SK-N-DZ (cell line): Measurements from ENCODE around the gene RFTN1.

Experiments
- DNase-seq: peaks from one replicate; pipeline ENCODE4 v3.0.0-alpha.2; 2015; ENCODE audit warnings: low spot score

RFTN1 gene

GRCh38 chr3:16307832-16308531 lies 205.5 kb downstream of the RFTN1 start:
- no peak for DNase-seq

DNA sequence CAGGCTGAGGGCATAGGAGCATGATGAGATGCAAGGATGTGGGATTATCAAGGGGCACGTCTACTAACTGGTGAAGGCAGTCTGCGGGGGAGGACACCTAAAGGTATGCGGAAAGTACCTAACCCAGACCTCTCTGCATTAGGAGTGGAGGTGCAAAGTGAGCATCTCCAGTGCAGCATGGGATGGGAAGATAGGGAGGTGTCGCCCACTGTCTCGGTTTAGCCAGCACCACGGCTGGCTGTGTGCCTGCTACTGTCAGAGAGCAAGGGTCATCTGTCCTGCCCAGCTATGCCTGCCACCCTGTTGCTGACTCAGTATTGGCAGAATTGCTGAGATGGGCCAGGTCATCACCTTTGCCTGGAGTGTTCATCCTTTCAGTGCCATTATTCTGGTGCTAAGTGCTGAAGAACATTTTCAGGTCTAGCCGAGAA lies 208.4 kb downstream of the RFTN1 start:
- no peak for DNase-seq

DNA sequence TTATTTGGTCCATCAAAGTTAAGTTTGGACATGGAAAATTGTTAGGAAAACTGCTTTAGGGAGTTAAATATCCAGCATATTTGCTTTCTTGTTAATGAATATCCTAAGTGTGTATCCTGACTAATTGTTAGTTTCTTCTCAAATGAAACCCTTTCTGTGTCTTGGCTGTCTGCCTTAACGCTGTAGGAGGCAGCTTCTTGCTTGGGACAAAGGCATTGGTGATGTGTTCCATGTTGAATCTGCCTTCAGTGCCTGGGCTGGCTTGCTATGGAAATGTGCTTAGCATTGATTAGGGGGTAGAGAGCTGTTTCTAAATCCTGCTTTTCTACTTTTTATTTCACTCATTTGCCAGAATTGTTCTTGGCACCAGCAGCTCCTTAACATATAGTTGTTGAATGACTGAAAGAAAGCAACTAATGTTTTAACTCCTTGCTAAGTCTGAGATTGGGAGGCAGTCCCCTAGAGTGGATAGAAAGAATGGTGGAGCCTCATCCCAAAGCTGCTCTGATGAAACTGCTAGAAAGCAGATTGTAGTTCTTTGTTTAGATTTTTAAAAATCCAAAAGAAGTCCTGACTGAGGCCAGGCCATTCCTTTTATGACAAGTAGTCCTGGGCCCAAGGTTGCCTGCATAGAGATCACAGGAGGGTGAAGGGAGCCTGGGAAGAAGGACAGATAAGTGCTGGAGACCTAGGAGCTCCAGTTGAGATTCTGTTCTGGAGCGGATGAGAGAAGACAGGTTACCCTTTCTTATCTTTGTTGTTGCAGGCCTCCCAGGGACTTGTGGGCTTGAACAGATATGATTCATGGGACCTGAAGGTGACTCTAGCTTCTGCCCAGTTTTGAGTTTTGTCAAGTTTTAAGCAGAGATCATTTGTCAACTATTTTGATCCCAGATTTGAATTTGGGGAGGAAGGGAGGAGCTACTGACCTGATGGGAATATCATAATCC lies 209.2 kb downstream of the RFTN1 start:
- no peak for DNase-seq

GRCh38 chr3:16303037-16303575 lies 210.4 kb downstream of the RFTN1 start:
- DNase-seq = no peak

DNA sequence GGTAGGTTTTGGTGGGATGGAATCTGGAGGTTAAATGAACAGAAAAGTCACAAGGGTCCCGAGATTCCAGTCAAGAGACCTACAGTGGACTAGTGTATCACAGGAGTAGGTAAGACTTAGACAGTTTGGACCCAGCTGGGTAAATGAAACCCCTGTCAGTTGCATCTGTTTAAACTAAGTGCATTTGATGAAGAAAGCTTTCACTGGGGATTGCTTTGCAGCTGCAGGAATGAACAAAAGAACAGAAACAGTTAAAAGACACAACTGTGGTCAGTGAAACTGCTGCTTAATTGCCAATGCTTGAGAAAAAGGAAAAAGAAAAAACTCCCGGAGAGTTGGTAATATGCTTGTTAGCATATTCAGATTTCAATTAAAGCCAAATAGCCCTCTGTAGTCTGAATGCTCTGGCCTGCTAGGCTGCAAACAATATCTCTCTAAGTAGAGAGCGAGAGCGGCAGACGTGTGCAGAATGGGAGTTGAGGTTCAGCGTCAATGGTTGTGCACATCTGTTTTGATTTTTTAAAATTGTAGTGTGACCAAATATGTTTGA lies 211.3 kb downstream of the RFTN1 start:
- no peak for DNase-seq

GRCh38 chr3:16301507-16301906 lies 212.0 kb downstream of the RFTN1 start:
- no peak for DNase-seq

DNA sequence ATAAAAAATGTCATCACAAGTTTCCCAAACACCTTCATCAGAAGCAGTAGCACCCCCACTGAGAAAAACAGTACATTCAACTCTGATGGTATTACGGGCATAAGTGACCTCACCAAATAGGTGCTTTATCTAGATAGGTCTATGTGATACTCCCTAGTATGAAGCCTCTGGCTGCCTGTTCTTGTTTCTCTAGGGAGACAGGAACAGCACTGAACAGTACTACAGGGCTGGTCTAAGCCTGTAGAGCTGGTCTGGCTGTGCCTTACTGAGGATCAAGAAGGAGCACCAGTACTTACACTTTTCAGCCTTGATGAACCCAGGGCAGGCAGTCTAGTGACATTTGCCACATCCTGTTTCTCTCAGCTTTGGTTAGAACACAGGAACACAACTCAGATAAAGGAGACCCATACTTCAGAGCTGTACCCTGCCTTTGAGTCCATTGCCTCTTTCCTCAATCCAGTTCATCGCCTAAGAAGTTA lies 212.6 kb downstream of the RFTN1 start:
- no peak for DNase-seq

GRCh38 chr3:16300307-16300706 lies 213.2 kb downstream of the RFTN1 start:
- DNase-seq = no peak

GRCh38 chr3:16299746-16300145 lies 213.8 kb downstream of the RFTN1 start:
- DNase-seq = no peak

- no peak for DNase-seq
These were observed 214.6 kb downstream of the RFTN1 start for GRCh38 chr3:16298891-16299290.

DNA sequence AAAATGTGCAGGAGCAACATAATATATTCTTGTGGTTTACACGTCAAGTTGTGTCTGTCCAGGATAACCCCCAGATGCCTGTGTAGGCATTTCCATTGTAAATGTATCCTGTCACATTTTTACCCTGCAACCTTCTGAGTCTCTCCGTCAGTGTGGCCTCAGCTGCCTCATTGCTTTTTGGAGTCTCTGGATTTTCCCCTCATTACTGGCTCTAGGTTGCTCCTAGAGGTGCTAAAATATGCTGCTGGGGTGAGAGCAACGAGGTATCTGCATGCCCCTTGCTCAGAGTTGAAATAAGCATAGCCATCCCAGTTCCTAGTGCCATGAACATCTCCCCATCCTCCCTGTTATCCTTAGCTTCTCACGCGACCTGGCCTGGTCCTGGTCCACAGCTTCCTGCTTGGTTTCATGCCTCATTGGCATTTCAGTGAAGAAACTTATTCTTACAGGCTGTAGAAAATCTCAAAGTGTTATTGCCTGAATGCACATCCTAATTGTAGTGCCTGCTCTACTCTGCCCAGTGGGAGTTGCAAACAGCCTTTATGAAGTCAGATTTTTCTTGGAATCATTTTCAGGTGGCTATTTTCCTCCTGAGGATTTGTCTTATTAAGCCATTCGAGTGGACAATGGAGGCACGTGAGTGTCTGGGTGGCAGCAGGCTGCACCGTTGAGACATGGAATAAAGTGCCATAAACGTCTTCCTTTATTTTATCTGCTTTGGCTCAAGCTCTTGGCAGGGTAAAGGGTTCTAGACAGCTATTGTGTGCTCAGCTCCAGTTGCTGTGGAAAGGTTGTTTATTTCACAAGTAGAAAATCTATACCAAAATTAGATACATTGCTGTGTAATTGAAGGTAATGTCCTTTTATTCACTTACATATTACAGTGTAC lies 215.3 kb downstream of the RFTN1 start:
- DNase-seq = no peak

GRCh38 chr3:16295298-16295890 lies 218.1 kb downstream of the RFTN1 start:
- DNase-seq = no peak

DNA sequence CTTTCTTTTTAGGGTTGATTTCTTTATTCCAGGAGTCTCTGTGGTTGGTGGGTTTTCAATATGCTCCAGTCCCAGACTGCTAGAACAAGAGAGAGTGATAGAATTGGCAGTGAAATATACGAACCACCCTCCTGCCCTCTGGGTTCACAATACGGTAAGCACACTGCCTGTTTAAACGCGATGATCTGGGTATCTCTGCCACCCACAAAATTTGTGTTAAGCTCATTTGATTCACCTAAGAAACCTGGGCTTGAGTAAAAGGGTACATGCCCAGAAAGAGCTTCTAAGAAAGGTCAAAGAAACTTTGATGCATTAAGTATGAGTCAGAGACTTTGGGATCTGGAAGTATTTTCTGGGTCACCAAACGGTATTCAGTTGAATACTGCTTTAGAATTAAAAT lies 218.7 kb downstream of the RFTN1 start:
- no peak for DNase-seq

DNA sequence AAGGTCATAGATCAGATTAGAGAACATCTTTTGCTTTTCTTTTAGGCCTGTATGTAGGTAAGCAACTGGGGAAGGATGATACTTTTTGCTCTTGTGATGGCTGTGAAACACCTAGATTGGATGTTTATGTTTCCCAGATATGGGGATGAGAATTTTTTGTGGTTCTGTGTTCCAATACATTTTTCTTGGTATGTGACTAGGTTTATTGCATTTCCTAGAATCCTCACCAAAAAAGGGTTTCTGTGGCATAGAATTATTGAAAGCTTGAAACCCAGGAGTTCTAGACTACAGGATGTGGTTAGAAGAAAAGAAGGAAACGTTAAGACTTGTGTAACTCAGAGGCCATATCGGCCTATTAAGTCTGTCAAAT lies 222.7 kb downstream of the RFTN1 start:
- no peak for DNase-seq

DNA sequence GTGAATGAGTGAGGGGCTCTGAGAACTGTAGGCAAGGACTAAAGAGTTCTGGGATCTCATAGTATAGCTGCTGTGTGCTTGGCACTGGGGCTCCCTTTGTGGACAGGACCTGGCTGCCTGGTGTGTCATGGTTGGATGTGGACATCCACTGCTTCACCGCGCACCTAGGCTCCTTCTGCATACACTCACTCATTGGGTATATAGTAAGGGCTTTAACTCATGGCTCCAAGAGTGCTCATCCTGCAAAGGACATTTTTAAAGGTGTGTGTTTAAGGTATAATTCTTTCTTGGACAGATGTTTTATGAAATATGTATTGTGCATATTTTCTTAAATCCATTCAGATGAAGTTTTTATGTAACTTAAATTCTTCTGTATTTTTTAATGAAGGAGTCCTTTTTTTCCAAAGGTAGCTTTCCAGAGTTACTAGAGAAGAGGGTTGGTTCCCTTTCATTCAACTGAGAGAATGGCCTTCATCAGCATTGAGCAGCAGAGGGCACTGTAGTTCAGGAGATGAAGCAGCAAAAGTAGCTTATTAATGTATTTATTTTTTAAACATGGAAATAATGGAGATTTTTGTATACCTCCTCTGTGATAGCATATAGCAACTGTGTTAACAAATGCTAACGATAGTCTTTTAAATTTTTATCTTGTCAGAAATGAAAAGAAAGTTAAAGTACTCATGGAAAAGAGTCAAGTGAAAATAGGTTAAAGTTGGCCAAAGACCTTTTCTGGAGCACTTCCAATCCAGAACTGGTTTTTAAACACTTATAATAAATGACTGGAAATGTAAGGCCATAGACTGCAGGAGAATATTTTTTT lies 223.3 kb downstream of the RFTN1 start:
- DNase-seq = peak; percentile 34

GRCh38 chr3:16289144-16289889 lies 224.2 kb downstream of the RFTN1 start:
- DNase-seq = no peak

DNA sequence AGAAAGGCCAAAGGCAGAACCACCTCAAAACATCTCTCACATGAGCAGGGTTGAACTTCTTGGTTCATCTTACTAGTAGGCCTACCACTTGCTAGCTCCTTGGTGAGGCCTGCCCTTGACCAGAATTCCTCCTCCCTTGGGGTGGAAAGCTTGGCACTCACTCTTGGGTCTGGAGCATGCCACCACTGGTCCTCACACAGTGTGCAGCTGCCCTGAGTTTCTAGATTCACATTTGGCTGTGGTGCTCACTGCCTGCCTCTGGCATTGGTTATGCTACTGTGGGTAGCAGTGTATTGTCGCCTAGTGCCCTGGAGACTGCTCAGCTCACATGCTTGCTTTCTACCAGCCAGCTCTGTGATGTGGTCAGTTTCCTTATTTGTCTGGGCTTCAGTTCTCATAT lies 224.8 kb downstream of the RFTN1 start:
- no peak for DNase-seq

DNA sequence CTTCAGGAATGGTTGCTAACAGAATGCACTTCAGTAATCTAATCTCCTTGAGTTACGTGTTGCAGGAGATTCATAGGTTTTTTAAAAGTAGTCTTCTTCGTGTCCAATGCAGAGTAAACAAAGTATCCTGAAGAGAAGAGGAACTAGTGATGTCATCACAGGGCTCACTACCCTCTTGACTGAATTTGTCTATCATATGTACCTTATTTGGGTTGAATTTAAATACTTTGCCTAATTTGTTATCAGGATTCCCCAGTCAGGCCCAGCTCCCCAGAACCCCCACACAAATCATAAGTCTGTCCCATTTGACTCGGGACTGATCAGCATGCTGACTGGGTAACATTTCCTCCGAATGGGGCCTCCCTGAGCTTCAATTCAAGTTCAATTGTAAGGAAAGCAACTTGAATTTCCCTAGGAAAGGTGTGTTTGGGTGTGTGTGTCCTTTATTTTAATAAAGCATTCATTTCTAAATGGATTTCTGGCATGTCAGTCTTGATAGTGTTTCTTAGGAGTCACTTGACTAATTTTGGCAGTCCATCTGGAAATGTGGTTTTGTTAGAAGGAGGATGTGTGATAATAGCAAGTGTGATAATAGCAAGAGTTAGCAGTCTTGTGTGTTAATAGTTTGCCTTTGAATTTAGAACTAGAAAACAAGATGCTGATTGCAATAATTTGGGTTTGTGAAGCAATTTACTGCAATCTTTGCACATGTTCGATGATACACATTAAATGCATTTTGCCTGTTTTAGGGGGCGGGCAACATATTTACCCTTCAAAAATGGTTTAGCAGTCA lies 226.6 kb downstream of the RFTN1 start:
- no peak for DNase-seq
